ENCODE measurements around the gene QRICH2.

Gene QRICH2

GRCh38 chr17:76241204-76241538, 66.9 kb downstream of the QRICH2 start:
- H3K9me3 ChIP-seq (ENCODE audit: control insufficient read depth in 2 of 2, low read length in 2 of 2) = no peaks in the 10 kb centered on the region
- H3K9ac ChIP-seq (ENCODE audit: low read length in 2 of 2) = peak overlapping the region; percentile 58 to 80
- no peaks in the 10 kb centered on the region for H3K27me3 ChIP-seq (ENCODE audit: control insufficient read depth in 1 of 2, insufficient read depth in 2 of 2, low read length in 2 of 2)
- peaks cover 15% of the 10 kb centered on the region for H3K4me1 ChIP-seq (ENCODE audit: control insufficient read depth, insufficient read depth, low read length)
- H3K27ac ChIP-seq (ENCODE audit: low read length) = peak overlapping the region; percentile 37
- peak overlapping the region; percentile 79 to 86 for H3K4me3 ChIP-seq (ENCODE audit: low read length in 2 of 2)
- H3K36me3 ChIP-seq (ENCODE audit: control insufficient read depth in 2 of 2, insufficient read depth in 2 of 2, low read length in 2 of 2) = no peaks in the 10 kb centered on the region

GRCh38 chr17:76240461-76241203, 67.4 kb downstream of the QRICH2 start, which contains the start of gene RNF157:
Gene RNF157 (minus strand): TSS chr17:76240493. CDS start chr17:76240240, 253 bp downstream.
- Histone ChIP-seq H3K9me3 (ENCODE audit: control insufficient read depth in 2 of 2, low read length in 2 of 2) (no peaks in the 10 kb centered on the region), H3K4me1 (ENCODE audit: control insufficient read depth, insufficient read depth, low read length) (peaks cover 15% of the 10 kb centered on the region), H3K27me3 (ENCODE audit: control insufficient read depth in 1 of 2, insufficient read depth in 2 of 2, low read length in 2 of 2) (no peaks in the 10 kb centered on the region), H3K36me3 (ENCODE audit: control insufficient read depth in 2 of 2, insufficient read depth in 2 of 2, low read length in 2 of 2) (no peaks in the 10 kb centered on the region), H3K27ac (ENCODE audit: low read length) (peak within 1 kb of the TSS; percentile 37), H3K9ac (ENCODE audit: low read length in 2 of 2) (peak within 1 kb of the TSS; percentile 58 to 80), H3K4me3 (ENCODE audit: low read length in 2 of 2) (peak within 1 kb of the TSS; percentile 79 to 86)

- Histone ChIP-seq H3K9ac (ENCODE audit: low read length in 2 of 2) (peak overlapping the region; percentile 21 to 55), H3K36me3 (ENCODE audit: control insufficient read depth in 2 of 2, insufficient read depth in 2 of 2, low read length in 2 of 2) (no peaks in the 10 kb centered on the region), H3K27ac (ENCODE audit: low read length) (no peak overlapping the region), H3K4me3 (ENCODE audit: low read length in 2 of 2) (peak overlapping the region; percentile 41 to 70), H3K4me1 (ENCODE audit: control insufficient read depth, insufficient read depth, low read length) (peaks cover 15% of the 10 kb centered on the region), H3K9me3 (ENCODE audit: control insufficient read depth in 2 of 2, low read length in 2 of 2) (no peaks in the 10 kb centered on the region), H3K27me3 (ENCODE audit: control insufficient read depth in 1 of 2, insufficient read depth in 2 of 2, low read length in 2 of 2) (no peaks in the 10 kb centered on the region)
These were observed 68.4 kb downstream of the QRICH2 start for GRCh38 chr17:76239538-76240274.

- H3K27ac ChIP-seq (ENCODE audit: low read length) = no peak overlapping the region
These were observed 69.1 kb downstream of the QRICH2 start for GRCh38 chr17:76238847-76239537.

GRCh38 chr17:76237859-76238313, 70.2 kb downstream of the QRICH2 start:
- Histone ChIP-seq H3K4me1 (ENCODE audit: control insufficient read depth, insufficient read depth, low read length) (peaks cover 15% of the 10 kb centered on the region), H3K9ac (ENCODE audit: low read length in 2 of 2) (no peak overlapping the region)

More at GRCh38 chr17:76238847-76239537, 69.1 kb downstream of the QRICH2 start:
- H3K27me3 ChIP-seq (ENCODE audit: control insufficient read depth in 1 of 2, insufficient read depth in 2 of 2, low read length in 2 of 2) = no peaks in the 10 kb centered on the region
- H3K4me1 ChIP-seq (ENCODE audit: control insufficient read depth, insufficient read depth, low read length) = peaks cover 15% of the 10 kb centered on the region
- no peaks in the 10 kb centered on the region for H3K36me3 ChIP-seq (ENCODE audit: control insufficient read depth in 2 of 2, insufficient read depth in 2 of 2, low read length in 2 of 2)
- no peak overlapping the region for H3K9ac ChIP-seq (ENCODE audit: low read length in 2 of 2)
- H3K9me3 ChIP-seq (ENCODE audit: control insufficient read depth in 2 of 2, low read length in 2 of 2) = no peaks in the 10 kb centered on the region
- H3K4me3 ChIP-seq (ENCODE audit: low read length in 2 of 2) = no peak overlapping the region

GRCh38 chr17:76236603-76237002, 71.5 kb downstream of the QRICH2 start:
- Histone ChIP-seq H3K9me3 (ENCODE audit: control insufficient read depth in 2 of 2, low read length in 2 of 2) (no peaks in the 10 kb centered on the region), H3K9ac (ENCODE audit: low read length in 2 of 2) (no peak overlapping the region), H3K4me1 (ENCODE audit: control insufficient read depth, insufficient read depth, low read length) (peaks cover 15% of the 10 kb centered on the region), H3K4me3 (ENCODE audit: low read length in 2 of 2) (no peak overlapping the region), H3K36me3 (ENCODE audit: control insufficient read depth in 2 of 2, insufficient read depth in 2 of 2, low read length in 2 of 2) (no peaks in the 10 kb centered on the region), H3K27me3 (ENCODE audit: control insufficient read depth in 1 of 2, insufficient read depth in 2 of 2, low read length in 2 of 2) (no peaks in the 10 kb centered on the region), H3K27ac (ENCODE audit: low read length) (no peak overlapping the region)

More at GRCh38 chr17:76237859-76238313, 70.2 kb downstream of the QRICH2 start:
- Histone ChIP-seq H3K36me3 (ENCODE audit: control insufficient read depth in 2 of 2, insufficient read depth in 2 of 2, low read length in 2 of 2) (no peaks in the 10 kb centered on the region), H3K27me3 (ENCODE audit: control insufficient read depth in 1 of 2, insufficient read depth in 2 of 2, low read length in 2 of 2) (no peaks in the 10 kb centered on the region), H3K27ac (ENCODE audit: low read length) (no peak overlapping the region), H3K4me3 (ENCODE audit: low read length in 2 of 2) (no peak overlapping the region), H3K9me3 (ENCODE audit: control insufficient read depth in 2 of 2, low read length in 2 of 2) (no peaks in the 10 kb centered on the region)

- H3K4me3 ChIP-seq (ENCODE audit: low read length in 2 of 2) = no peak overlapping the region
- H3K36me3 ChIP-seq (ENCODE audit: control insufficient read depth in 2 of 2, insufficient read depth in 2 of 2, low read length in 2 of 2) = no peaks in the 10 kb centered on the region
These were observed 72.2 kb downstream of the QRICH2 start for GRCh38 chr17:76235883-76236282.

GRCh38 chr17:76234354-76234679, 73.8 kb downstream of the QRICH2 start:
- Histone ChIP-seq H3K4me3 (ENCODE audit: low read length in 2 of 2) (no peak overlapping the region), H3K9ac (ENCODE audit: low read length in 2 of 2) (no peak overlapping the region), H3K27ac (ENCODE audit: low read length) (no peak overlapping the region), H3K27me3 (ENCODE audit: control insufficient read depth in 1 of 2, insufficient read depth in 2 of 2, low read length in 2 of 2) (no peaks in the 10 kb centered on the region), H3K36me3 (ENCODE audit: control insufficient read depth in 2 of 2, insufficient read depth in 2 of 2, low read length in 2 of 2) (no peaks in the 10 kb centered on the region), H3K9me3 (ENCODE audit: control insufficient read depth in 2 of 2, low read length in 2 of 2) (no peaks in the 10 kb centered on the region), H3K4me1 (ENCODE audit: control insufficient read depth, insufficient read depth, low read length) (no peaks in the 10 kb centered on the region)

More at GRCh38 chr17:76235883-76236282, 72.2 kb downstream of the QRICH2 start:
- Histone ChIP-seq H3K9me3 (ENCODE audit: control insufficient read depth in 2 of 2, low read length in 2 of 2) (no peaks in the 10 kb centered on the region), H3K27me3 (ENCODE audit: control insufficient read depth in 1 of 2, insufficient read depth in 2 of 2, low read length in 2 of 2) (no peaks in the 10 kb centered on the region), H3K27ac (ENCODE audit: low read length) (no peak overlapping the region), H3K9ac (ENCODE audit: low read length in 2 of 2) (no peak overlapping the region), H3K4me1 (ENCODE audit: control insufficient read depth, insufficient read depth, low read length) (peaks cover 8% of the 10 kb centered on the region)

GRCh38 chr17:76233588-76234353, 74.3 kb downstream of the QRICH2 start:
- no peak overlapping the region for H3K27ac ChIP-seq (ENCODE audit: low read length)
- no peaks in the 10 kb centered on the region for H3K4me1 ChIP-seq (ENCODE audit: control insufficient read depth, insufficient read depth, low read length)
- H3K27me3 ChIP-seq (ENCODE audit: control insufficient read depth in 1 of 2, insufficient read depth in 2 of 2, low read length in 2 of 2) = no peaks in the 10 kb centered on the region
- H3K9ac ChIP-seq (ENCODE audit: low read length in 2 of 2) = no peak overlapping the region
- no peaks in the 10 kb centered on the region for H3K9me3 ChIP-seq (ENCODE audit: control insufficient read depth in 2 of 2, low read length in 2 of 2)
- H3K36me3 ChIP-seq (ENCODE audit: control insufficient read depth in 2 of 2, insufficient read depth in 2 of 2, low read length in 2 of 2) = no peaks in the 10 kb centered on the region
- H3K4me3 ChIP-seq (ENCODE audit: low read length in 2 of 2) = no peak overlapping the region

GRCh38 chr17:76232342-76232741, 75.7 kb downstream of the QRICH2 start:
- H3K9ac ChIP-seq (ENCODE audit: low read length in 2 of 2) = no peak overlapping the region

More at GRCh38 chr17:76232342-76232741, 75.7 kb downstream of the QRICH2 start:
- Histone ChIP-seq H3K36me3 (ENCODE audit: control insufficient read depth in 2 of 2, insufficient read depth in 2 of 2, low read length in 2 of 2) (no peaks in the 10 kb centered on the region), H3K4me3 (ENCODE audit: low read length in 2 of 2) (no peak overlapping the region), H3K27me3 (ENCODE audit: control insufficient read depth in 1 of 2, insufficient read depth in 2 of 2, low read length in 2 of 2) (no peaks in the 10 kb centered on the region), H3K4me1 (ENCODE audit: control insufficient read depth, insufficient read depth, low read length) (no peaks in the 10 kb centered on the region), H3K9me3 (ENCODE audit: control insufficient read depth in 2 of 2, low read length in 2 of 2) (no peaks in the 10 kb centered on the region), H3K27ac (ENCODE audit: low read length) (no peak overlapping the region)
